ENCODE results near the gene ZNF740. TPM values are rescaled to one million over a fixed set of nuclear protein-coding genes. Genes with fewer than 3 reads are reported as not detected.

ZNF740 gene
- total and polyA plus RNA-seq, 7 experiments from 2014 or later = 3.6 to 135 (median 45.6) TPM

GRCh38 chr12:53226815-53227214 is 46.3 kb downstream of the ZNF740 start:
- peak overlapping the region in 6 of 9 donors; percentile 5 to 78 (median 27) for H3K27ac Mint-ChIP-seq
- POLR2A ChIA-PET = interaction anchor here (1.3 kb wide), 1 partner anchor 9 kb away, joined by 5 read pairs; no protein-coding TSS in a partner anchor

DNA sequence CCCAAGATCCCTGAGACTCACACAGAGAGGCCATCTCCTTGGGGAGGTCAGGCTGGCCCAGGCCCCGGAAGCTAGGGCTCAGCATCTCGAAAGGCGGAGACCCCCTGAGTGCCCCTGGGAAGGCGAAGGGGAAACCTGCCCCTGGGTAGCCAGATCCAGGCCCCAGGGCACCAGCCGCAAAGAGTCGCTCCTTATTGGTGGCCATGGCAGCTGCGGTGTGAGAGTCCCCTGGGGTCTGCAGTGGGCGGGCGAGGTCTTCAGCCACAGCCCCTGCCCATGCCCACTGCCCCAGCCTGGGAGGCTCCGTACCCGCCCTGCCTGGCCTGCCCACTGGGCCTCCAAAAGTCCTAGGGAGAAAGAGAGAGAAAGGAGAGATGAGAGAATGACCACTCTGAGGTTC is 46.8 kb downstream of the ZNF740 start:
- intact Hi-C loops (cut with micrococcal nuclease) = no loop called here
- H3K36me3 ChIP-seq (ENCODE audit: control insufficient read depth in 2 of 3, insufficient read depth in 3 of 3, low read length in 3 of 3) = no peaks in the 10 kb centered on the region
- Mint-ChIP-seq H3K27ac (peak overlapping the region in 5 of 9 donors; percentile 10 to 78 (median 34)), H3K4me1 (peaks cover 34 to 81% (median 71%) of the 10 kb centered on the region in 7 donors), H3K27me3 (no peaks in the 10 kb centered on the region), H3K9me3 (no peaks in the 10 kb centered on the region), H3K4me3 (peak overlapping the region in 3 of 10 donors; percentile 44 to 60 (median 48)), H3K36me3 (peaks cover 0 to 9% (median 0%) of the 10 kb centered on the region in 5 donors)
- ChIA-PET POLR2A (interaction anchor here (0.6 to 2.3 kb wide), 3 partner anchors 8 to 22 kb away, joined by 4 to 8 read pairs (median 5); no protein-coding TSS in a partner anchor), CTCF (no interaction called here)
- DNase-seq = no peak
- H3K4me3 ChIP-seq (ENCODE audit: low read length) = no peak overlapping the region
- peaks cover 29 to 38% of the 10 kb centered on the region in 2 donors for H3K4me1 ChIP-seq (ENCODE audit: control insufficient read depth in 2 of 2, insufficient read depth in 2 of 2, low read length in 2 of 2)
- H3K27ac ChIP-seq (ENCODE audit: low read depth, low read length) = no peak overlapping the region
- H3K27me3 ChIP-seq (ENCODE audit: control insufficient read depth in 2 of 2, insufficient read depth in 2 of 2, low read length in 2 of 2) = no peaks in the 10 kb centered on the region
- no peaks in the 10 kb centered on the region for H3K9me3 ChIP-seq (ENCODE audit: control insufficient read depth in 2 of 3, low read length in 3 of 3)
- ATAC-seq = no peak

More at GRCh38 chr12:53226815-53227214, 46.3 kb downstream of the ZNF740 start:
- H3K36me3 ChIP-seq (ENCODE audit: control insufficient read depth in 2 of 3, insufficient read depth in 3 of 3, low read length in 3 of 3) = no peaks in the 10 kb centered on the region
- Mint-ChIP-seq H3K27me3 (no peaks in the 10 kb centered on the region), H3K4me3 (peak overlapping the region in 4 of 10 donors; percentile 41 to 60 (median 46)), H3K36me3 (peaks cover 0 to 9% (median 0%) of the 10 kb centered on the region in 5 donors), H3K4me1 (peaks cover 37 to 85% (median 74%) of the 10 kb centered on the region in 7 donors), H3K9me3 (peaks cover 0 to 2% (median 0%) of the 10 kb centered on the region in 11 donors)
- ATAC-seq = no peak
- CTCF ChIA-PET = interaction anchor here (0.6 kb wide), 1 partner anchor 10 kb away, joined by 3 read pairs; no protein-coding TSS in a partner anchor
- H3K4me3 ChIP-seq (ENCODE audit: low read length) = no peak overlapping the region
- H3K9me3 ChIP-seq (ENCODE audit: control insufficient read depth in 2 of 3, low read length in 3 of 3) = no peaks in the 10 kb centered on the region
- peaks cover 33 to 43% of the 10 kb centered on the region in 2 donors for H3K4me1 ChIP-seq (ENCODE audit: control insufficient read depth in 2 of 2, insufficient read depth in 2 of 2, low read length in 2 of 2)
- intact Hi-C loops (cut with micrococcal nuclease) = no loop called here
- no peak for DNase-seq
- no peaks in the 10 kb centered on the region for H3K27me3 ChIP-seq (ENCODE audit: control insufficient read depth in 2 of 2, insufficient read depth in 2 of 2, low read length in 2 of 2)
- no peak overlapping the region for H3K27ac ChIP-seq (ENCODE audit: low read depth, low read length)

DNA sequence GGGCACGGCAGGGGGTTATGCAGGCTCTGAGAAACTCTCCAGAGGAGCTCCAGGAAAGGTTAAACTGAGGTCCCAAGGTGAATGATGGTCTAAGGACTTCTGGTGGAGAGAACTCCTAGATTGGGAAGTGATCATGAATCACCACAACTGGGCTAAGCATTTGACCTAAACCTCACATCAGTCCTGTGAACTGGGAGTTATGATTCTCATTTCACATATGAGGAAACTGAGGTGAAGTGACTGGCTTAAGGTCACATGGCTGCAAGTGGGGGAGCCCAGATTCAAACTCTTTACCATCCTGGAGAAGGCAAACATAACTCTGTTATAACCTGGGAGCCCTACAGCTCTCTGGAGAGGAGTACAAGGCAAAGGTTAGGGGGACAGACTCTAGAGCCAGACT is 47.3 kb downstream of the ZNF740 start:
- Mint-ChIP-seq H3K27ac (peak overlapping the region in 5 of 9 donors; percentile 20 to 78 (median 28)), H3K4me3 (no peak overlapping the region), H3K4me1 (peaks cover 36 to 81% (median 71%) of the 10 kb centered on the region in 7 donors), H3K27me3 (no peaks in the 10 kb centered on the region), H3K9me3 (no peaks in the 10 kb centered on the region), H3K36me3 (peaks cover 0 to 9% (median 0%) of the 10 kb centered on the region in 5 donors)
- Histone ChIP-seq H3K27me3 (ENCODE audit: control insufficient read depth in 2 of 2, insufficient read depth in 2 of 2, low read length in 2 of 2) (no peaks in the 10 kb centered on the region), H3K36me3 (ENCODE audit: control insufficient read depth in 2 of 3, insufficient read depth in 3 of 3, low read length in 3 of 3) (no peaks in the 10 kb centered on the region), H3K4me3 (ENCODE audit: low read length) (no peak overlapping the region), H3K4me1 (ENCODE audit: control insufficient read depth in 2 of 2, insufficient read depth in 2 of 2, low read length in 2 of 2) (peaks cover 27 to 38% of the 10 kb centered on the region in 2 donors), H3K27ac (ENCODE audit: low read depth, low read length) (no peak overlapping the region), H3K9me3 (ENCODE audit: control insufficient read depth in 2 of 3, low read length in 3 of 3) (no peaks in the 10 kb centered on the region)
- intact Hi-C loops (cut with micrococcal nuclease) = no loop called here
- POLR2A ChIA-PET = interaction anchor here (0.6 to 2.5 kb wide), 4 partner anchors 8 to 23 kb away, joined by 4 to 13 read pairs (median 6); no protein-coding TSS in a partner anchor
- DNase-seq (no peak), ATAC-seq (no peak)
- CTCF ChIA-PET = no interaction called here

GRCh38 chr12:53229454-53229853 is 48.9 kb downstream of the ZNF740 start:
- intact Hi-C loops (cut with micrococcal nuclease) = no loop called here
- peak overlapping the region; percentile 23 to 82 (median 74) for H3K27ac Mint-ChIP-seq
- peaks cover 24 to 36% of the 10 kb centered on the region in 2 donors for H3K4me1 ChIP-seq (ENCODE audit: control insufficient read depth in 2 of 2, insufficient read depth in 2 of 2, low read length in 2 of 2)
- DNase-seq = no peak
- H3K9me3 Mint-ChIP-seq = no peaks in the 10 kb centered on the region
- ATAC-seq = no peak
- peaks cover 34 to 79% (median 69%) of the 10 kb centered on the region in 7 donors for H3K4me1 Mint-ChIP-seq
- H3K9me3 ChIP-seq (ENCODE audit: control insufficient read depth in 2 of 3, low read length in 3 of 3) = no peaks in the 10 kb centered on the region
- H3K27me3 ChIP-seq (ENCODE audit: control insufficient read depth in 2 of 2, insufficient read depth in 2 of 2, low read length in 2 of 2) = no peaks in the 10 kb centered on the region
- H3K36me3 Mint-ChIP-seq = peaks cover 0 to 9% (median 0%) of the 10 kb centered on the region in 5 donors
- ChIA-PET CTCF (no interaction called here), POLR2A (interaction anchor here (0.6 to 2.5 kb wide), 4 partner anchors 10 to 1208 kb away, joined by 3 to 13 read pairs (median 6); no protein-coding TSS in a partner anchor)
- H3K4me3 ChIP-seq (ENCODE audit: low read length) = no peak overlapping the region
- no peaks in the 10 kb centered on the region for H3K27me3 Mint-ChIP-seq
- H3K36me3 ChIP-seq (ENCODE audit: control insufficient read depth in 2 of 3, insufficient read depth in 3 of 3, low read length in 3 of 3) = no peaks in the 10 kb centered on the region
- no peak overlapping the region for H3K27ac ChIP-seq (ENCODE audit: low read depth, low read length)
- H3K4me3 Mint-ChIP-seq = peak overlapping the region in 4 of 10 donors; percentile 12 to 47 (median 25)

GRCh38 chr12:53230108-53230845 is 49.8 kb downstream of the ZNF740 start:
- no peaks in the 10 kb centered on the region for H3K27me3 Mint-ChIP-seq
- H3K4me3 ChIP-seq (ENCODE audit: low read length) = no peak overlapping the region
- peaks cover 27 to 73% (median 65%) of the 10 kb centered on the region in 7 donors for H3K4me1 Mint-ChIP-seq
- H3K9me3 Mint-ChIP-seq = no peaks in the 10 kb centered on the region
- H3K27me3 ChIP-seq (ENCODE audit: control insufficient read depth in 2 of 2, insufficient read depth in 2 of 2, low read length in 2 of 2) = no peaks in the 10 kb centered on the region
- peaks cover 0 to 9% (median 0%) of the 10 kb centered on the region in 5 donors for H3K36me3 Mint-ChIP-seq
- no peaks in the 10 kb centered on the region for H3K36me3 ChIP-seq (ENCODE audit: control insufficient read depth in 2 of 3, insufficient read depth in 3 of 3, low read length in 3 of 3)
- no peak for ATAC-seq
- peak overlapping the region in 8 of 9 donors; percentile 10 to 82 (median 61) for H3K27ac Mint-ChIP-seq
- CTCF ChIA-PET = no interaction called here
- intact Hi-C loops (cut with micrococcal nuclease) = no loop called here
- POLR2A ChIA-PET = interaction anchor here (2.5 kb wide), 1 partner anchor 21 kb away, joined by 13 read pairs; no protein-coding TSS in a partner anchor
- no peak overlapping the region for H3K27ac ChIP-seq (ENCODE audit: low read depth, low read length)
- H3K9me3 ChIP-seq (ENCODE audit: control insufficient read depth in 2 of 3, low read length in 3 of 3) = no peaks in the 10 kb centered on the region
- no peak for DNase-seq
- peak overlapping the region in 6 of 10 donors; percentile 12 to 95 (median 40) for H3K4me3 Mint-ChIP-seq
- peaks cover 23 to 28% of the 10 kb centered on the region in 2 donors for H3K4me1 ChIP-seq (ENCODE audit: control insufficient read depth in 2 of 2, insufficient read depth in 2 of 2, low read length in 2 of 2)

- Histone ChIP-seq H3K36me3 (ENCODE audit: control insufficient read depth in 2 of 3, insufficient read depth in 3 of 3, low read length in 3 of 3) (no peaks in the 10 kb centered on the region), H3K4me3 (ENCODE audit: low read length) (peak overlapping the region; percentile 52), H3K27me3 (ENCODE audit: control insufficient read depth in 2 of 2, insufficient read depth in 2 of 2, low read length in 2 of 2) (no peaks in the 10 kb centered on the region), H3K27ac (ENCODE audit: low read depth, low read length) (peak overlapping the region; percentile 56), H3K9me3 (ENCODE audit: control insufficient read depth in 2 of 3, low read length in 3 of 3) (no peaks in the 10 kb centered on the region), H3K4me1 (ENCODE audit: control insufficient read depth in 2 of 2, insufficient read depth in 2 of 2, low read length in 2 of 2) (peaks cover 35 to 36% of the 10 kb centered on the region in 2 donors)
- no peaks in the 10 kb centered on the region for H3K9me3 Mint-ChIP-seq
- ATAC-seq = no peak
- intact Hi-C loops (cut with micrococcal nuclease) = no loop called here
- H3K27me3 Mint-ChIP-seq = no peaks in the 10 kb centered on the region
- POLR2A ChIA-PET = interaction anchor here (0.9 kb wide), 2 partner anchors 11 to 17 kb away, joined by 3 to 4 read pairs; no protein-coding TSS in a partner anchor
- H3K4me1 Mint-ChIP-seq = peaks cover 36 to 76% (median 67%) of the 10 kb centered on the region in 7 donors
- peaks cover 0 to 9% (median 0%) of the 10 kb centered on the region in 5 donors for H3K36me3 Mint-ChIP-seq
- no peak for DNase-seq
- peak overlapping the region in 5 of 9 donors; percentile 31 to 79 (median 69) for H3K27ac Mint-ChIP-seq
- CTCF ChIA-PET = no interaction called here
- H3K4me3 Mint-ChIP-seq = peak overlapping the region; percentile 33 to 95 (median 58)
Observed at GRCh38 chr12:53231671-53231920, 51.1 kb downstream of the ZNF740 start.
